K562 (cell line): ENCODE data around the gene PGR. TPM values are rescaled to one million over a fixed set of nuclear protein-coding genes. Genes with fewer than 3 reads are reported as not detected.

Source experiments
- ATAC-seq: fragments of 200-7000 bp; cut with Tn5 transposase; 3 replicates; pipeline ENCODE4 v1.9.1; 2020; ENCODE audit warnings: moderate library complexity
- BruUV-seq: library from RNA; stranded (reverse); fragments of 400-500 nt; replicated peaks from 2 replicates; lab custom pipeline; 2021; lab: Mats Ljungman, UMichigan
- CTCF ChIA-PET: fragments of 300-600 bp; formaldehyde crosslinking; extraction: SDS; loops from one replicate; lab custom pipeline; 2021; ENCODE audit warnings: low intra/inter-chr PET ratio; lab: Yijun Ruan, JAX
- POLR2A ChIA-PET: fragments of 300-600, 350-650 bp; sonication (Branson Sonifier 250); formaldehyde crosslinking; extraction: SDS; loops from one replicate; lab custom pipeline; 2021; ENCODE audit warnings: antibody characterized with exemption, inconsistent platforms; lab: Yijun Ruan, JAX
- DNase-seq, 4 experiments: peaks; one replicate each; pipeline versions ENCODE4 v3.0.0 to v3.0.0-alpha.2; 2011 to 2018; ENCODE audit warnings: low spot score in 3 of 4, mixed read lengths in 3 of 4; ENCODE audit errors: extremely low read depth in 1 of 4
- FAIRE-seq: peaks from 2 replicates; lab custom pipeline; 2011; peaks lifted over from hg19 to GRCh38; lab: Jason Lieb, UNC
- H2AFZ ChIP-seq: 2 replicates; pipeline ENCODE4 v1.6.0; 2011; ENCODE audit warnings: low read depth, low read length, control low read depth, inconsistent platforms
- H3K27ac ChIP-seq: fragments of 200-600 bp; 3 replicates; pipeline ENCODE4 v1.8.0; 2011; ENCODE audit warnings: low read depth, mild to moderate bottlenecking, control low read depth, inconsistent platforms, low read length, moderate library complexity, mixed read lengths; ENCODE audit errors: extremely low read depth
- H3K27me3 ChIP-seq, 2 experiments: fragments of 300-600 bp in 1 of 2; 2 replicates in 1 of 2; 3 replicates in 1 of 2; pipeline versions ENCODE4 v1.6.0 to v1.8.0; 2011; ENCODE audit warnings: inconsistent platforms in 2 of 2, low read length in 2 of 2, mild to moderate bottlenecking in 1 of 2, mixed read lengths in 1 of 2, moderate library complexity in 1 of 2; ENCODE audit not compliant: control insufficient read depth in 2 of 2, insufficient read depth in 2 of 2
- H3K36me3 ChIP-seq: fragments of 300-600 bp; 3 replicates; pipeline ENCODE4 v1.8.0; 2011; ENCODE audit warnings: mild to moderate bottlenecking, low read length, inconsistent platforms; ENCODE audit not compliant: control insufficient read depth, insufficient read depth
- H3K4me1 ChIP-seq, 2 experiments: fragments of 200-600 bp in 1 of 2; replicated peaks in 1 of 2; 2 replicates in 1 of 2; 3 replicates in 1 of 2; pipeline versions ENCODE4 v1.5.1 to v1.8.0; 2011; ENCODE audit warnings: inconsistent platforms in 2 of 2, low read length in 2 of 2, mild to moderate bottlenecking in 1 of 2, mixed read lengths in 1 of 2, moderate library complexity in 1 of 2; ENCODE audit not compliant: control insufficient read depth in 2 of 2, insufficient read depth in 2 of 2
- H3K4me2 ChIP-seq: 2 replicates; pipeline ENCODE4 v1.6.1; 2011; ENCODE audit warnings: low read length, control low read depth, inconsistent platforms, mixed read lengths; ENCODE audit not compliant: insufficient read depth
- H3K4me3 ChIP-seq: fragments of 200-600 bp; sonication (generic), shearing (Covaris generic); 2 replicates; pipeline ENCODE4 v1.5.1; 2016; ENCODE audit warnings: control low read depth, inconsistent platforms
- H3K79me2 ChIP-seq: fragments of 200-600 bp; 3 replicates; pipeline ENCODE4 v1.8.0; 2011; ENCODE audit warnings: low read length, inconsistent platforms; ENCODE audit not compliant: control insufficient read depth, insufficient read depth
- H3K9ac ChIP-seq, 2 experiments: 2 replicates each; pipeline versions ENCODE4 v1.6.0 to v1.6.1; 2011; ENCODE audit warnings: low read depth in 2 of 2, low read length in 2 of 2, control low read depth in 1 of 2, inconsistent platforms in 1 of 2, mild to moderate bottlenecking in 1 of 2, mixed read lengths in 1 of 2; ENCODE audit not compliant: insufficient read depth in 1 of 2
- H3K9me1 ChIP-seq: one replicate; pipeline ENCODE4 v1.6.0; 2011; ENCODE audit warnings: inconsistent platforms, mild to moderate bottlenecking, low read length, moderate library complexity; ENCODE audit not compliant: control insufficient read depth, insufficient read depth
- H3K9me3 ChIP-seq: replicated peaks from 2 replicates; pipeline ENCODE4 v1.5.1; 2011; ENCODE audit warnings: low read depth, low read length, inconsistent platforms; ENCODE audit not compliant: control insufficient read depth, insufficient read depth
- H4K20me1 ChIP-seq: replicated peaks from 2 replicates; pipeline ENCODE4 v1.6.1; 2011; ENCODE audit warnings: low read length, inconsistent platforms, mixed read lengths; ENCODE audit not compliant: control insufficient read depth, insufficient read depth
- CAMTA2 ChIP-seq: fragments of 250-450 bp; sonication (Bioruptor Pico); conservative IDR thresholded peaks from 2 replicates; pipeline ENCODE4 v1.5.1; 2022
- FOXJ2 ChIP-seq: fragments of 200-800 bp; sonication (Bioruptor generic); IDR thresholded peaks from 2 replicates; pipeline ENCODE4 v1.6.1; 2016; ENCODE audit warnings: missing genetic modification characterization, missing compliant biosample characterization
- FOXJ3 ChIP-seq: sonication (generic); formaldehyde crosslinking; IDR thresholded peaks from 2 replicates; pipeline ENCODE4 v1.4.0; 2020; ENCODE audit warnings: mild to moderate bottlenecking, missing genetic modification reagents
- HNRNPL ChIP-seq: fragments of 200-400 bp; formaldehyde crosslinking; IDR thresholded peaks from 2 replicates; pipeline ENCODE4 v1.6.1; 2017; ENCODE audit warnings: low read depth, mild to moderate bottlenecking, low read length
- KLF1 ChIP-seq: fragments of 450-650 bp; IDR thresholded peaks from 2 replicates; pipeline ENCODE4 v1.6.1; 2016; ENCODE audit warnings: missing genetic modification characterization, missing compliant biosample characterization
- MAFK ChIP-seq: IDR thresholded peaks from 2 replicates; pipeline ENCODE4 v1.6.1; 2011; ENCODE audit warnings: low read length, improper control_type of control experiment
- MEIS2 ChIP-seq: fragments of 450-650 bp; IDR thresholded peaks from 2 replicates; pipeline ENCODE4 v1.6.1; 2014; ENCODE audit warnings: mild to moderate bottlenecking; ENCODE audit not compliant: partially characterized antibody
- NR3C1 ChIP-seq: sonication (generic); formaldehyde crosslinking; IDR thresholded peaks from 2 replicates; pipeline ENCODE4 v1.8.1; 2022; ENCODE audit warnings: missing genetic modification reagents
- PCBP1 ChIP-seq: fragments of 200-400 bp; formaldehyde crosslinking; IDR thresholded peaks from 2 replicates; pipeline ENCODE4 v1.6.1; 2018; ENCODE audit warnings: mild to moderate bottlenecking, low read depth, low read length; ENCODE audit not compliant: poor library complexity, severe bottlenecking
- PTBP1 ChIP-seq: fragments of 200-400 bp; formaldehyde crosslinking; IDR thresholded peaks from 2 replicates; pipeline ENCODE4 v1.6.1; 2017; ENCODE audit warnings: low read depth, low read length
- PTTG1 ChIP-seq: fragments of 450-650 bp; IDR thresholded peaks from 2 replicates; pipeline ENCODE4 v1.6.1; 2016; ENCODE audit warnings: low read depth, mild to moderate bottlenecking, missing genetic modification characterization, missing compliant biosample characterization
- RUNX1 ChIP-seq: sonication (generic); IDR thresholded peaks from 2 replicates; pipeline ENCODE4 v1.6.1; 2016; ENCODE audit warnings: antibody characterized with exemption, low read depth
- SP2 ChIP-seq: IDR thresholded peaks from 2 replicates; pipeline ENCODE4 v1.6.1; 2011; ENCODE audit warnings: mild to moderate bottlenecking, low read depth, low read length, moderate library complexity; ENCODE audit not compliant: poor library complexity, severe bottlenecking; ENCODE audit errors: extremely low read depth
- UBTF ChIP-seq, 2 experiments: IDR thresholded peaks; 2 replicates each; pipeline ENCODE4 v1.6.1; 2012; ENCODE audit warnings: improper control_type of control experiment in 2 of 2, low read depth in 2 of 2, low read length in 2 of 2, borderline replicate concordance in 1 of 2
- ZFX ChIP-seq: sonication (generic); formaldehyde crosslinking; IDR thresholded peaks from 2 replicates; pipeline ENCODE4 v1.8.0; 2022; ENCODE audit warnings: mild to moderate bottlenecking, missing genetic modification reagents, moderate library complexity
- ZNF184 ChIP-seq: sonication (generic); formaldehyde crosslinking; IDR thresholded peaks from 2 replicates; pipeline ENCODE4 v1.5.0; 2020; ENCODE audit warnings: missing genetic modification reagents
- ZNF232 ChIP-seq: sonication (generic); formaldehyde crosslinking; IDR thresholded peaks from 2 replicates; pipeline ENCODE4 v1.8.0; 2022; ENCODE audit warnings: mild to moderate bottlenecking, missing genetic modification reagents
- ZNF79 ChIP-seq: fragments of 250-450 bp; sonication (Bioruptor Pico); IDR thresholded peaks from 2 replicates; pipeline ENCODE4 v1.4.0; 2020; ENCODE audit warnings: low read depth, mild to moderate bottlenecking, moderate library complexity
- WGBS: fragments of 100-300 bp; shearing (Covaris generic); methylation state at CpG from one replicate; pipeline ENCODE4 v1.1.6; 2016; ENCODE audit warnings: low coverage, mixed read lengths; ENCODE audit not compliant: insufficient coverage; ENCODE audit errors: missing lambda C conversion rate; 5-methylcytosine and 5-hydroxymethylcytosine counted together
- in situ Hi-C: fragments of 300-500 bp; cut with MboI; formaldehyde crosslinking; loops from 4 replicates; pipeline ENCODE4 v1.15.0; 2018; ENCODE audit warnings: inconsistent platforms, mixed read lengths
- intact Hi-C: fragments of 100-400 bp; cut with micrococcal nuclease; formaldehyde crosslinking; loops from 2 replicates; pipeline ENCODE4 v1.14.2; 2022
- polyA plus RNA-seq, 8 experiments: library from polyadenylated mRNA; depleted of rRNA in 4 of 8; stranded (reverse) in 5 of 8; unstranded in 3 of 8; fragments of >200 nt; fragmentation: Nextera tagmentation in 2 of 8; fragmentation: Illumina TruSeq in 1 of 8; extraction: Ambion mirVana in 2 of 8; extraction: Trizol in 1 of 8; gene quantifications; 2 replicates each; pipeline versions ENCODE4 v1.2.1 to v1.2.3, GENCODE V29; 2011 to 2014; ENCODE audit warnings: inconsistent platforms in 1 of 8, missing spikeins in 1 of 8
- total RNA-seq, 7 experiments: library from RNA; depleted of rRNA in 6 of 7; stranded (reverse); fragments of >200 nt in 6 of 7; fragmentation: Illumina TruSeq in 2 of 7; extraction: Trizol in 2 of 7; gene quantifications; 2 replicates each; pipeline versions ENCODE4 v1.2.1 to v1.2.3, GENCODE V29; 2011 to 2021; ENCODE audit warnings: low replicate concordance in 1 of 7

Gene PGR
- total and polyA plus RNA-seq, 9 of the 15 experiments (the other 6 are each of a cell fraction or from before 2014, with no cell fraction given), result 0.43 to 2.4 (median 1.3) TPM

DNA sequence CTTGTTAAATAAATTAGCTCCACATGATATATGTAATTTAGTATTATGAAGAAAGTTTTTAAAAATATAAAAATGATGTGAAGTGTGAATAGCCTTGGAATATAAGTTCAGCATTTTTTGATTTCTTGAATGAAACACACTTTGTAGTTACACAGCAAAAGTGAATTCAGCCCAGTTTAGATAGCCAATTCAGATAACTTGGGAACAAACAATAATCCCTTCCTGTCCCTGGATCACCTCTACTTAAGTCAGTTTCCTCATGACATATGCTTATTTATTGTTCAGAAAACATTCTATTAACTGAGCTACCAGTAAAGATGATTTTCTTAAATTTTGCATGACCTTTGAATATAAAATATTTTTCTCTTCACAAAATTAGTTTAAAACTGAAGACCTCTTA, 107.4 kb downstream of the PGR start:
- in situ Hi-C loops (no loop called here), intact Hi-C loops (no loop called here)
- no peaks in the 10 kb centered on the region for H4K20me1 ChIP-seq
- POLR2A ChIA-PET, result no interaction called here
- H3K9ac ChIP-seq, result no peak overlapping the region
- no peaks in the 10 kb centered on the region for H3K9me3 ChIP-seq
- no peak overlapping the region for H3K4me3 ChIP-seq
- no peak overlapping the region for H3K4me2 ChIP-seq
- H3K79me2 ChIP-seq, result no peaks in the 10 kb centered on the region
- H3K9me1 ChIP-seq, result no peaks in the 10 kb centered on the region
- H3K4me1 ChIP-seq, result no peaks in the 10 kb centered on the region
- TF ChIP-seq ZNF232 (no peak), PTBP1 (no peak), NR3C1 (CRISPR knock-in tag) (no peak), RUNX1 (no peak), ZNF79 (CRISPR knock-in tag) (no peak), ZFX (CRISPR knock-in tag) (no peak), MEIS2 (peak; percentile 11)
- ATAC-seq (no peak), DNase-seq (no peak), FAIRE-seq (no peak)
- no peaks in the 10 kb centered on the region for H3K27me3 ChIP-seq
- CTCF ChIA-PET, result no interaction called here
- no peak overlapping the region for H3K27ac ChIP-seq
- BruUV-seq, result no TSS peak
- no peak overlapping the region for H2AFZ ChIP-seq
- H3K36me3 ChIP-seq, result no peaks in the 10 kb centered on the region

DNA sequence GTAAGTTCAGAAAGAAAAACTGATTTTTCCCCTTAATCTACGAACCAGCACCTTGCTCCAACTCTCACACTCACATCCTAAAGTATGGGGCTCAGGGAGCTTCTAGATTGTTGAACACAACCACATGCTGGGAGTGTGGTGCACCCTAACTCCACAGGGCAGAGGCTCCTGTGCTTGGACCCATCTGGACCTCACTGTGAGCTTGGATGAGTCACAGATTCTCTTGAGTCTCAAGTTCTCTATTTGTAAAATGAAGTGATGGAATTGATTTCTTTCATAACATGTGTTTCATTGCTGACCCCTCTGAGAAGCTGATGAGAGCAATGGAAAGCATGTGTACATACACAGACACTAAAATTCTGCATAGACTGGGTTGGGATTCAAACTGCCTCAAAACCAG, 109.7 kb downstream of the PGR start:
- ATAC-seq (peak; percentile 57), DNase-seq (no peak), FAIRE-seq (no peak)
- Histone ChIP-seq H3K9me3 (no peaks in the 10 kb centered on the region), H3K27me3 (no peaks in the 10 kb centered on the region), H3K4me3 (no peak overlapping the region), H3K9me1 (no peaks in the 10 kb centered on the region), H3K4me2 (no peak overlapping the region), H3K9ac (no peak overlapping the region), H4K20me1 (no peaks in the 10 kb centered on the region), H3K36me3 (no peaks in the 10 kb centered on the region), H2AFZ (no peak overlapping the region), H3K27ac (no peak overlapping the region), H3K4me1 (no peaks in the 10 kb centered on the region), H3K79me2 (no peaks in the 10 kb centered on the region)
- ChIA-PET CTCF (no interaction called here), POLR2A (no interaction called here)
- no TSS peak for BruUV-seq
- in situ Hi-C loops (no loop called here), intact Hi-C loops (no loop called here)
- 9% methylated on average over 1 of the region's 1 CpG for WGBS
- TF ChIP-seq SP2 (no peak), ZNF184 (CRISPR knock-in tag) (no peak), PCBP1 (no peak), KLF1 (no peak), PTTG1 (tag) (no peak), CAMTA2 (CRISPR knock-in tag) (no peak), MAFK (no peak), UBTF (IDR thresholded peaks at IDR 0.05; ENCODE audit: borderline replicate concordance in 1 of 2, low read depth in 2 of 2, low read length in 2 of 2) (no peak), HNRNPL (no peak), FOXJ3 (CRISPR knock-in tag) (no peak), FOXJ2 (tag) (no peak)
